ENCODE results near the gene CCNG1.
A peak's percentile ranks its signal among the peaks of the same experiment; 100 is the strongest.
"Not testable (repeated sequence)": the region's sequence is repeated elsewhere in the genome, so short reads cannot be mapped to it uniquely, and the experiment has no call there.

Gene CCNG1

GRCh38 chr5:163408311-163408923 lies 29.0 kb upstream of the CCNG1 start:
- Histone ChIP-seq H3K4me2 (ENCODE audit: low read length) (no peak overlapping the region), H3K27ac (ENCODE audit: low read depth, low read length, poor library complexity, severe bottlenecking) (no peak overlapping the region), H3F3A (ENCODE audit: insufficient read depth, low read length) (no peaks in the 10 kb centered on the region)

GRCh38 chr5:163409384-163409783 lies 28.0 kb upstream of the CCNG1 start:
- H3K4me3 ChIP-seq (ENCODE audit: low read depth, low read length, poor library complexity, severe bottlenecking), result no peak overlapping the region

More at GRCh38 chr5:163408311-163408923, 29.0 kb upstream of the CCNG1 start:
- Histone ChIP-seq H3K9me3 (ENCODE audit: low read length) (no peaks in the 10 kb centered on the region), H2AFZ (ENCODE audit: low read length) (no peak overlapping the region), H4K20me1 (ENCODE audit: insufficient read depth, low read length) (no peaks in the 10 kb centered on the region), H3K9me2 (ENCODE audit: low read depth, low read length) (no peaks in the 10 kb centered on the region), H3K9ac (ENCODE audit: low read length) (no peak overlapping the region), H3K36me3 (ENCODE audit: insufficient read depth, low read length) (no peaks in the 10 kb centered on the region), H3K79me2 (ENCODE audit: insufficient read depth, low read length) (no peaks in the 10 kb centered on the region), H3K4me3 (ENCODE audit: low read depth, low read length, poor library complexity, severe bottlenecking) (no peak overlapping the region), H3K4me1 (ENCODE audit: insufficient read depth, low read length, severe bottlenecking) (no peaks in the 10 kb centered on the region), H3K27me3 (ENCODE audit: insufficient read depth, low read length) (no peaks in the 10 kb centered on the region)
- TF ChIP-seq CTCF (IDR thresholded peaks at IDR 0.05; ENCODE audit: low read length) (peak; percentile 95), EZH2 (IDR thresholded peaks at IDR 0.05; ENCODE audit: borderline replicate concordance, low read length) (no peak)

DNA sequence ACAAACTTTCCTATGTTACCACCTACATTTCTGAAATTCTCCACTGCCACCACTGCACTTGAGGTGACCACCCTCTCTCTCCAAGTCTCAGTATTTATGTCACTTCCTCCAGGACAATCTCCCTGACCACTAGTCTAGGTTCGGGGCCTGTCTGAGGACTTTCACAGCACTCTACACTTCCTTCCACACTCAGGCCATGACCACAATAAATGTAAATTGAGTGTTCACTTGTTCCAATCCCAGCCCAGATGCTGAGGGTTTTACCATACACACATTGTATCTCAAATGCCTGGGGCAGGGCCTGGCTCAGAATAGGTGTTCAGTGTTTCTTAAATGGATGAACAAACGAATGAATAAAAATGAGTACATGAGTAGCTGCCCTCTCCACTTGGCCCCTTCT lies 26.9 kb upstream of the CCNG1 start:
- no peaks in the 10 kb centered on the region for H3K4me1 ChIP-seq (ENCODE audit: insufficient read depth, low read length, severe bottlenecking)
- no peak overlapping the region for H3K4me3 ChIP-seq (ENCODE audit: low read depth, low read length, poor library complexity, severe bottlenecking)
- no peak overlapping the region for H2AFZ ChIP-seq (ENCODE audit: low read length)
- H3K9ac ChIP-seq (ENCODE audit: low read length), result no peak overlapping the region
- H3K27ac ChIP-seq (ENCODE audit: low read depth, low read length, poor library complexity, severe bottlenecking), result no peak overlapping the region
- no peaks in the 10 kb centered on the region for H3K9me2 ChIP-seq (ENCODE audit: low read depth, low read length)
- H3K79me2 ChIP-seq (ENCODE audit: insufficient read depth, low read length), result no peaks in the 10 kb centered on the region
- H3K27me3 ChIP-seq (ENCODE audit: insufficient read depth, low read length), result no peaks in the 10 kb centered on the region
- no peaks in the 10 kb centered on the region for H3K9me3 ChIP-seq (ENCODE audit: low read length)
- H4K20me1 ChIP-seq (ENCODE audit: insufficient read depth, low read length), result no peaks in the 10 kb centered on the region
- no peak overlapping the region for H3K4me2 ChIP-seq (ENCODE audit: low read length)
- TF ChIP-seq CTCF (IDR thresholded peaks at IDR 0.05; ENCODE audit: low read length) (no peak), EZH2 (IDR thresholded peaks at IDR 0.05; ENCODE audit: borderline replicate concordance, low read length) (no peak)
- H3F3A ChIP-seq (ENCODE audit: insufficient read depth, low read length), result no peaks in the 10 kb centered on the region
- no peaks in the 10 kb centered on the region for H3K36me3 ChIP-seq (ENCODE audit: insufficient read depth, low read length)

More at GRCh38 chr5:163409384-163409783, 28.0 kb upstream of the CCNG1 start:
- TF ChIP-seq CTCF (IDR thresholded peaks at IDR 0.05; ENCODE audit: low read length), result no peak
- TF ChIP-seq EZH2 (IDR thresholded peaks at IDR 0.05; ENCODE audit: borderline replicate concordance, low read length), result no peak
- Histone ChIP-seq H3K4me2 (ENCODE audit: low read length) (no peak overlapping the region), H4K20me1 (ENCODE audit: insufficient read depth, low read length) (no peaks in the 10 kb centered on the region), H3K9ac (ENCODE audit: low read length) (no peak overlapping the region), H3K79me2 (ENCODE audit: insufficient read depth, low read length) (no peaks in the 10 kb centered on the region), H3K9me3 (ENCODE audit: low read length) (no peaks in the 10 kb centered on the region), H3K4me1 (ENCODE audit: insufficient read depth, low read length, severe bottlenecking) (no peaks in the 10 kb centered on the region), H3K36me3 (ENCODE audit: insufficient read depth, low read length) (no peaks in the 10 kb centered on the region), H3K27me3 (ENCODE audit: insufficient read depth, low read length) (no peaks in the 10 kb centered on the region), H3F3A (ENCODE audit: insufficient read depth, low read length) (no peaks in the 10 kb centered on the region), H3K9me2 (ENCODE audit: low read depth, low read length) (no peaks in the 10 kb centered on the region), H2AFZ (ENCODE audit: low read length) (no peak overlapping the region), H3K27ac (ENCODE audit: low read depth, low read length, poor library complexity, severe bottlenecking) (no peak overlapping the region)

GRCh38 chr5:163415673-163416072 lies 21.7 kb upstream of the CCNG1 start:
- not testable (repeated sequence) for H3K9me3 ChIP-seq (ENCODE audit: low read length); H3F3A ChIP-seq (ENCODE audit: insufficient read depth, low read length); H3K4me2 ChIP-seq (ENCODE audit: low read length); H4K20me1 ChIP-seq (ENCODE audit: insufficient read depth, low read length); H3K9me2 ChIP-seq (ENCODE audit: low read depth, low read length); H3K27ac ChIP-seq (ENCODE audit: low read depth, low read length, poor library complexity, severe bottlenecking); H3K79me2 ChIP-seq (ENCODE audit: insufficient read depth, low read length); H3K4me3 ChIP-seq (ENCODE audit: low read depth, low read length, poor library complexity, severe bottlenecking); H2AFZ ChIP-seq (ENCODE audit: low read length); H3K9ac ChIP-seq (ENCODE audit: low read length); H3K27me3 ChIP-seq (ENCODE audit: insufficient read depth, low read length); H3K4me1 ChIP-seq (ENCODE audit: insufficient read depth, low read length, severe bottlenecking); H3K36me3 ChIP-seq (ENCODE audit: insufficient read depth, low read length)
